ENCODE results near the gene ADAM30.

The ADAM30 gene

DNA sequence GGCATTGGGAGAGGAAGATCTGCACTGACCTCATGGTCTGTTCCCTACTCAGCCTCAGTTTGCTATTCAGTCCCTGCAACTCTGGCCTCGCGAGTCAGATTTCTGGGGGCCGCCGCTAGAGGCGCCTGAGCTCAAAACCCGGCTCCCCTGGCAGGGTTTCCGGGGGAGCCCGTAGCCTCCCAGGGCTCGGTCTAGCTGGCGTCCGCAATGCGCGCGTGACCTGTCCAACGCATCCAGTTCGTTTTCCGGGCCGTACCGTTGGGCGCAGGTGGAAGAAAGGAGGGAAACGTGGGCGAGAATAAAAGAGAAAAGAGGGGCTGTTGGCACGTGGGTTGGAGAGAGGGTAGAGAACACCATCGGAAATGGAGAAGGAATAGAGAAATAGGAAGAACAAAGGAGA, at the start of gene ADAM30:
Gene ADAM30, minus strand, starts transcription at position 213 of the 400 bp plus-strand sequence. Its CDS starts 179 bp downstream, at position 34.
- DNase-seq (ENCODE audit: low read depth, low spot score), result no peak
- no peak within 1 kb of the TSS for H3K4me3 ChIP-seq
- no peak within 1 kb of the TSS for H3K27ac ChIP-seq
- TF ChIP-seq FOXP2 (optimal IDR thresholded peaks at IDR 0.05; ENCODE audit: control extremely low read depth, extremely low read length, insufficient read depth) (no peak), EZH2 (IDR thresholded peaks at IDR 0.05) (no peak), POLR2AphosphoS5 (IDR thresholded peaks at IDR 0.05; ENCODE audit: borderline replicate concordance, low read depth, low read length) (no peak)
- H3K36me3 ChIP-seq (ENCODE audit: insufficient read depth, low read length), result no peaks in the 10 kb centered on the region
- no peaks in the 10 kb centered on the region for H3K9me3 ChIP-seq (ENCODE audit: low read depth, low read length)
- no peak within 1 kb of the TSS for H3K9ac ChIP-seq (ENCODE audit: insufficient read length)

DNA sequence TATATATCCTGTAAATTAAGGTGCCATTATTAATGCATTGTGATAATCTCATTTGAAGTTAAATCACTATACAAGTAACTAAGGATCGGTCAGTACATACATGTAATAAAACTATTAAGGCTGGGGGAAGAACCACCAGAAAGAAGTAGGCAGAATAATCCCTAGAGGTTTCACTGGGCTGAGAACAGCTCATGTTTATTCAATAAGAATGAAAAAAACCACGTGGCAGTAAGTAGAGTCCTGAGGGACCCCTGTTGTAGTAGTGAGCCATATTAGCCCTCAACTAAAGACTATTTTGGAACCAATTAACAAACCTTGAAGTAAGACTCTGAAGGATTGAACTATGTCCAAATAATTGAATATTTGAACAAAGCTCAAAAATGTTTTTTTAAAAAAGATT, 46.9 kb upstream of the ADAM30 start:
- H3K9ac ChIP-seq (ENCODE audit: insufficient read length), result no peak overlapping the region
- H3K4me3 ChIP-seq, result no peak overlapping the region
- TF ChIP-seq EZH2 (IDR thresholded peaks at IDR 0.05), result no peak
- TF ChIP-seq FOXP2 (optimal IDR thresholded peaks at IDR 0.05; ENCODE audit: control extremely low read depth, extremely low read length, insufficient read depth), result no peak
- TF ChIP-seq POLR2AphosphoS5 (IDR thresholded peaks at IDR 0.05; ENCODE audit: borderline replicate concordance, low read depth, low read length), result no peak
- no peaks in the 10 kb centered on the region for H3K9me3 ChIP-seq (ENCODE audit: low read depth, low read length)
- no peak overlapping the region for H3K27ac ChIP-seq
- no peak for DNase-seq (ENCODE audit: low read depth, low spot score)
- peaks cover 50% of the 10 kb centered on the region for H3K36me3 ChIP-seq (ENCODE audit: insufficient read depth, low read length)

DNA sequence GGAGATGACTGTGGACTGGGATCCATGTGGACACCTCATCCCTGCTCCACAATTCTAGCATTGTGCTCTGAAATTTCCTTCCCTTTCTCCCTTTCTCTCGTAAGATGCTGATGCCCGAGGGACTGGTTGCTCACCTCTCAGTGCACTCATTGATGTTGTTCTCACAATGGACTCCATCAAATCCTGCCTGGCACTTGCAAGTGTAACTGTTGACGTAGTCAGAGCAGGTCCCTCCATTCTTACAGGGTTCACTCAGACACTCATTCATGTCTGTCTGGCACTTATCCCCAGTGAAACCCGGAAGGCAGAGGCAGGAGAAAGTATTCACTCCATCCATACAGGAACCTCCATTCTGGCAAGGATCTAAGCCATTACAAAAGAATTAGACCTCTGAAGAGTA, 45.1 kb upstream of the ADAM30 start:
- H3K27ac ChIP-seq, result no peak overlapping the region
- no peaks in the 10 kb centered on the region for H3K9me3 ChIP-seq (ENCODE audit: low read depth, low read length)
- DNase-seq (ENCODE audit: low read depth, low spot score), result no peak
- no peak overlapping the region for H3K4me3 ChIP-seq
- no peak overlapping the region for H3K9ac ChIP-seq (ENCODE audit: insufficient read length)
- peaks cover 63% of the 10 kb centered on the region for H3K36me3 ChIP-seq (ENCODE audit: insufficient read depth, low read length)
- TF ChIP-seq FOXP2 (optimal IDR thresholded peaks at IDR 0.05; ENCODE audit: control extremely low read depth, extremely low read length, insufficient read depth) (no peak), POLR2AphosphoS5 (IDR thresholded peaks at IDR 0.05; ENCODE audit: borderline replicate concordance, low read depth, low read length) (no peak), EZH2 (IDR thresholded peaks at IDR 0.05) (no peak)

DNA sequence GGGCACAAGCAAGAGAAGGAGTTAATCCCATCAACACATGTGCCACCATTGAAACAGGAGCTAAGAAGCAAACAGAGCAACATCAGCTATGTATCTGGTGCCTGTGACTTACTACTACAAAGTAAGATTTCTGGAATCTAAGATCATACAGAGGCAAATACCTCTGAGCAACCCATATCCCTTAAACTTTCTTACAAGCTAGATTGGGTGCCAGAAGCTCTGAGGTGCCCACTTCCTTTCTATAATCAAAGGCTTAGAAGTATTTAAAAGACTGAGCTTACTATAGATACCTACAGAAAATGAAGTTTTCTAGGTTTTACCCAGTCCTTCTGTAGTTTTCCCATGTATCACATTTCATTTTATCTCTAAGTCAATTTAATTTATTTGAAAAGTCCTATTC, 44.4 kb upstream of the ADAM30 start:
- H3K27ac ChIP-seq, result no peak overlapping the region
- no peak overlapping the region for H3K9ac ChIP-seq (ENCODE audit: insufficient read length)
- no peaks in the 10 kb centered on the region for H3K9me3 ChIP-seq (ENCODE audit: low read depth, low read length)
- no peak for DNase-seq (ENCODE audit: low read depth, low spot score)
- no peak for TF ChIP-seq POLR2AphosphoS5 (IDR thresholded peaks at IDR 0.05; ENCODE audit: borderline replicate concordance, low read depth, low read length)
- TF ChIP-seq FOXP2 (optimal IDR thresholded peaks at IDR 0.05; ENCODE audit: control extremely low read depth, extremely low read length, insufficient read depth), result no peak
- no peak for TF ChIP-seq EZH2 (IDR thresholded peaks at IDR 0.05)
- H3K4me3 ChIP-seq, result no peak overlapping the region
- peaks cover 70% of the 10 kb centered on the region for H3K36me3 ChIP-seq (ENCODE audit: insufficient read depth, low read length)

DNA sequence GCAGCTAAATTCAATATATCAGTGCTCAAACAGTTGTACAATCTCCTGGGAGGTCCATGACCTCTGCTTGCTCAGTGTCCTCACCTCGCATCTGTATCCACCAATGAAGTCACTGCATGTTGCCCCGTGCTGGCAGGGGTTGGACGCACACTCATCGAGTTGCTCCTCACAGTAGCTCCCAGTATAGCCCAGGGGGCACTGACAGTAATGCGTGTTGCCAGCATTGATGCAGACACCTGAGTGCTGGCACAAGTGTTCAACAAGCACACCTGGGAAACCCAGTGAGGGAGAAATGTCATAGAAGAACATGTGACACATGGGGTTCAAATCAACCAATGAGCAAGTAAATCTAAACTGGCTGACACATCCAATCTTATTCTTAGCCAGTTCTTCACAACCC, 40.9 kb upstream of the ADAM30 start:
- H3K36me3 ChIP-seq (ENCODE audit: insufficient read depth, low read length), result peaks cover 87% of the 10 kb centered on the region
- no peak overlapping the region for H3K4me3 ChIP-seq
- no peak overlapping the region for H3K27ac ChIP-seq
- peaks cover 3% of the 10 kb centered on the region; the same call in 1 of the 2 replicates for H3K9me3 ChIP-seq (ENCODE audit: low read depth, low read length)
- no peak for DNase-seq (ENCODE audit: low read depth, low spot score)
- no peak overlapping the region for H3K9ac ChIP-seq (ENCODE audit: insufficient read length)
- TF ChIP-seq EZH2 (IDR thresholded peaks at IDR 0.05) (no peak), POLR2AphosphoS5 (IDR thresholded peaks at IDR 0.05; ENCODE audit: borderline replicate concordance, low read depth, low read length) (no peak), FOXP2 (optimal IDR thresholded peaks at IDR 0.05; ENCODE audit: control extremely low read depth, extremely low read length, insufficient read depth) (no peak)

DNA sequence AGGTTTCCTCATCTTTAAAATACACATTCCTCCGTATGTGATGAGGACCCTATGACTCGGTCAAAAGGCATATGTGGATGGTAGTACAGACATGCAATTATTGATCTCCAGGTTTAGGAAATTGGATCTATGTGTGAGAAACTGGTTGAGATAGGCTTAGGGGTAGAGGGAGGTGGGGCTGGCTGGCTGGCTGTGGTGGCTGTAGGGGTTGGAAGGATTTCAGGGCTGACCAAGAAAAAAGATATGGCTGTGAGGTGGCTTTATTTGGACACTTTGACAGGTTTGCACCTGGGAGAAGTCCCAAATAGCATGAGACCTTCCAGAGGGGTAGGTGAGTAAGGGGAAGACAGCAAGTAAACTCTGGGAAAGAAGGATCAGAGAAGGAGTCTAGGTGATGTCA, 39.6 kb upstream of the ADAM30 start:
- Histone ChIP-seq H3K4me3 (no peak overlapping the region), H3K36me3 (ENCODE audit: insufficient read depth, low read length) (peaks cover 79% of the 10 kb centered on the region), H3K9ac (ENCODE audit: insufficient read length) (no peak overlapping the region), H3K27ac (no peak overlapping the region), H3K9me3 (ENCODE audit: low read depth, low read length) (peaks cover 3% of the 10 kb centered on the region; the same call in 1 of the 2 replicates)
- DNase-seq (ENCODE audit: low read depth, low spot score), result no peak
- TF ChIP-seq EZH2 (IDR thresholded peaks at IDR 0.05) (no peak), POLR2AphosphoS5 (IDR thresholded peaks at IDR 0.05; ENCODE audit: borderline replicate concordance, low read depth, low read length) (no peak), FOXP2 (optimal IDR thresholded peaks at IDR 0.05; ENCODE audit: control extremely low read depth, extremely low read length, insufficient read depth) (no peak)

DNA sequence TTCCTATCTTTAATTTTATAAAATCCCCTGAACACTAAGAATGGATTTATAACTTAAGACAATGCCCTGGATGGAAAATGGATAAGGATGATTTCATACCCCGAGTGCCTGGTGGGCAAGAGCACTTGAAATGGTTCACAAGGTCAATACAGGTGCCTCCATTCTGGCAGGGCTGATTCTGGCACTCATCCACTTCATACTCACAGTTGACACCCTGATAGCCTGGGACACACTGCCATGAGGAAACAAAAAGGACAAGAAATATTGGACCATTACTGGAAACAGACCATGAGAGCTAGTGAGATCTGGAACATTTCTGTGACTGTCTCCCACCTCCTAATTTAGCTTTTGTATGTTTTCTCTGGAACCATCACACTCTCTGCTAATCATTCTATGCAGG, 39.1 kb upstream of the ADAM30 start:
- Histone ChIP-seq H3K9me3 (ENCODE audit: low read depth, low read length) (peaks cover 3% of the 10 kb centered on the region; the same call in 1 of the 2 replicates), H3K36me3 (ENCODE audit: insufficient read depth, low read length) (peaks cover 77% of the 10 kb centered on the region), H3K9ac (ENCODE audit: insufficient read length) (no peak overlapping the region), H3K4me3 (no peak overlapping the region), H3K27ac (no peak overlapping the region)
- TF ChIP-seq EZH2 (IDR thresholded peaks at IDR 0.05) (no peak), FOXP2 (optimal IDR thresholded peaks at IDR 0.05; ENCODE audit: control extremely low read depth, extremely low read length, insufficient read depth) (no peak)
- no peak for DNase-seq (ENCODE audit: low read depth, low spot score)

DNA sequence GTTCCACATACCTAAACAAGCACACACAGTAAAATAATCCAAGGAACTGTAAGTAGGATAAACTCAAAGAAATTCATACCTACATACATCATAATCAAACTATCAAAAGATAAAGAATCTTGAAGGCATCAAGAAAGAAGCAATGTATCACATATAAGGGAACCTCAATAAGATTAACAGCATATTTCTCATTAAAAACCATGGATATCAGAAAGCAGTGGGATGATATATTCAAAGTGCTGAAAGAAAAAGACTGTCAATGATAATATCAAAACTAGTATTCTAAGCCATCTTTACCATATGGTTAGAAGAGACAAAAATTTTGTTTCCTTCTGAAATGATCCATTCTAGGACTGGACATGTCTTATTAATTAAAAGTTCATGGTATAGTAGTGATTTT, 37.1 kb upstream of the ADAM30 start:
- H3K36me3 ChIP-seq (ENCODE audit: insufficient read depth, low read length), result peaks cover 73% of the 10 kb centered on the region
- H3K9me3 ChIP-seq (ENCODE audit: low read depth, low read length), result peaks cover 3% of the 10 kb centered on the region; the same call in 1 of the 2 replicates
- TF ChIP-seq FOXP2 (optimal IDR thresholded peaks at IDR 0.05; ENCODE audit: control extremely low read depth, extremely low read length, insufficient read depth), result no peak
- no peak for TF ChIP-seq POLR2AphosphoS5 (IDR thresholded peaks at IDR 0.05; ENCODE audit: borderline replicate concordance, low read depth, low read length)
- TF ChIP-seq EZH2 (IDR thresholded peaks at IDR 0.05), result no peak
- no peak for DNase-seq (ENCODE audit: low read depth, low spot score)
- no peak overlapping the region for H3K4me3 ChIP-seq
- H3K27ac ChIP-seq, result no peak overlapping the region
- no peak overlapping the region for H3K9ac ChIP-seq (ENCODE audit: insufficient read length)

DNA sequence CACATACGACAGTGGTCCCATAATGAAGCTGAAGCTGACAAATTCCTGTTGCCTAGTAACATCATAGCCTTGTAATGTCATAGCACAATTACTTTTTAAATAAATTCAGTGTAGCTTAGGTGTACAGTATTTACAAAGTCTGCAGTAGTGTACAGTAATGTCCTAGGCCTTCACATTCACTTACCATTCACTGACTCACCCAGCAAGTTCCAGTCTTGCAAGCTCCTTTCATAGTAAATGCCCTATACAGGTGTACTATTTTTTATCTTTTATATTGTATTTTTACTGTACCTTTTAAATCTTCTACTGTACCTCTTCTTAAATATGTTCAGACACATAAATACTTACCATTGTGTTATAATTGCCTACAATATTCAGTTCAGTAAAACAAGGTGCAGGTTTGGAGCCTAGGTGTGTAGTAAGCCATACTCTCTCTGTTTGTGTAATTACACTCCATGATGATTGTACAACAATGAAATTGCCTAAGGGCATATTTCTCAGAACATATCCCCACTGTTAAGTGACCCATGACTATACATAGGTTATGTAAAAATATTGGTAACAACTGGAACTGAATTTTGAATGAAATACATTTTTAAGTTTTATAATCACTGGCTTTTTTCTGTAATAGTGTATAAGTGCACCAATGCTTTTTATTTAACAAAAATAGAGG, 33.5 kb upstream of the ADAM30 start:
- TF ChIP-seq POLR2AphosphoS5 (IDR thresholded peaks at IDR 0.05; ENCODE audit: borderline replicate concordance, low read depth, low read length) (no peak), FOXP2 (optimal IDR thresholded peaks at IDR 0.05; ENCODE audit: control extremely low read depth, extremely low read length, insufficient read depth) (no peak), EZH2 (IDR thresholded peaks at IDR 0.05) (no peak)
- H3K9me3 ChIP-seq (ENCODE audit: low read depth, low read length), result peaks cover 3% of the 10 kb centered on the region; the same call in 1 of the 2 replicates
- DNase-seq (ENCODE audit: low read depth, low spot score), result no peak
- H3K27ac ChIP-seq, result no peak overlapping the region
- H3K4me3 ChIP-seq, result no peak overlapping the region
- H3K36me3 ChIP-seq (ENCODE audit: insufficient read depth, low read length), result peaks cover 70% of the 10 kb centered on the region
- no peak overlapping the region for H3K9ac ChIP-seq (ENCODE audit: insufficient read length)

All from SK-N-MC (cell line).